ENCODE results near the gene KLF2. TPM values are rescaled to one million over a fixed set of nuclear protein-coding genes. Genes with fewer than 3 reads are reported as not detected.

Gene KLF2
- total RNA-seq, 1 donor from 2014 or later, result 198 TPM

- Histone ChIP-seq H3K36me3 (no peaks in the 10 kb centered on the region), H3K4me1 (peaks cover 21% of the 10 kb centered on the region), H3K9me3 (no peaks in the 10 kb centered on the region), H3K27me3 (no peaks in the 10 kb centered on the region), H3K27ac (peak overlapping the region; percentile 81), H3K4me3 (no peak overlapping the region)
- ATAC-seq (peak; percentile 68), DNase-seq (no peak)
- intact Hi-C loops (cut with DNase I), result no loop called here
- TF ChIP-seq CTCF (IDR thresholded peaks at IDR 0.05), result no peak
These were observed 8.7 kb upstream of the KLF2 start for GRCh38 chr19:16315825-16316505.

DNA sequence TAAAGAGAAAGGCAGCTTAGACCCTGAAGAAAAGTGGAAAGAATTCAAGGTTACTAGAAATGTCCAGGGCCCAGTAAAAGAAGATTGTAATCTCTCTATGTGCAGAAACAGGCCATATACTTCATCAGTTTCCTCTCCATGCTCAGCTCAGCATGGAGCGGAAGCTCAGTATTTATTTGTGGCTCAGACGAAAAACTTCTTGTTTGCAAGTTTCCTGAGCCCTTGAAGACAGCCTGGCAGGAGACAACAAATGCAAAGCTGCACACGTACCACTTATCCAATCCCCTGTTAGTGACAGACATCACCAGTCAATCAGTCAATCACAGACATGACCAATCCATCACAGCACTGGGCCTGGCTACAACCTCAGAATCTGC lies 8.1 kb upstream of the KLF2 start:
- Histone ChIP-seq H3K36me3 (no peaks in the 10 kb centered on the region), H3K27me3 (no peaks in the 10 kb centered on the region), H3K9me3 (no peaks in the 10 kb centered on the region), H3K27ac (peak overlapping the region; percentile 81), H3K4me3 (no peak overlapping the region), H3K4me1 (peaks cover 21% of the 10 kb centered on the region)
- TF ChIP-seq CTCF (IDR thresholded peaks at IDR 0.05), result no peak
- intact Hi-C loops (cut with DNase I), result no loop called here
- DNase-seq (no peak), ATAC-seq (peak; percentile 50)

DNA sequence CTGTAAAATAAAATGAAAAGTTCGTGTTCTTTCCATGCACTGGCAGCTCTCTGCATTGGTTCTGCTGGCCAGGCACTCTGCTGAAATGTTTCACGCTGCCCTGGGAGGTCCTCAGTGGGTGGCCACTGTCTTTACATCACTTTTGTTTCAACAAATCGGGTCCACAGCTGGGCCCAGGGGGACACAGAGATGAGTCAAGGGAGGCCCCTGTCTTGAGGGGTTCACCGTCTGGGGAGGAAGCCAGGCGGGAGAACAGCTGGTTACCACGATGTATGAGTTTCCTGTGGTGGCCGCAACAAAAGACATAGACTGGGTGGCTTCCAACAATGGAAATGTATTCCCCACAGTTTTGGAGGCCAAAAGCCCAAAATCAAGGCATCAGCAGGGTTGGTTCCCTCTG lies 5.1 kb upstream of the KLF2 start:
- H3K27me3 ChIP-seq, result no peaks in the 10 kb centered on the region
- ATAC-seq, result no peak
- H3K4me1 ChIP-seq, result peaks cover 21% of the 10 kb centered on the region
- no peak for TF ChIP-seq CTCF (IDR thresholded peaks at IDR 0.05)
- no peaks in the 10 kb centered on the region for H3K36me3 ChIP-seq
- intact Hi-C loops (cut with DNase I), result no loop called here
- DNase-seq, result no peak
- no peaks in the 10 kb centered on the region for H3K9me3 ChIP-seq
- no peak overlapping the region for H3K4me3 ChIP-seq
- H3K27ac ChIP-seq, result no peak overlapping the region

GRCh38 chr19:16320987-16321386 lies 3.6 kb upstream of the KLF2 start:
- no peak for TF ChIP-seq CTCF (IDR thresholded peaks at IDR 0.05)
- Histone ChIP-seq H3K9me3 (no peaks in the 10 kb centered on the region), H3K4me3 (no peak overlapping the region), H3K27me3 (no peaks in the 10 kb centered on the region), H3K36me3 (no peaks in the 10 kb centered on the region), H3K27ac (no peak overlapping the region), H3K4me1 (peaks cover 13% of the 10 kb centered on the region)
- DNase-seq (no peak), ATAC-seq (no peak)
- intact Hi-C loops (cut with DNase I), result no loop called here

GRCh38 chr19:16325161-16325527 lies 518 bp downstream of the KLF2 start:
- no peaks in the 10 kb centered on the region for H3K9me3 ChIP-seq
- H3K36me3 ChIP-seq, result peaks cover 15% of the 10 kb centered on the region
- TF ChIP-seq CTCF (IDR thresholded peaks at IDR 0.05), result peak; percentile 18
- H3K4me3 ChIP-seq, result peak overlapping the region; percentile 71
- H3K4me1 ChIP-seq, result peaks cover 23% of the 10 kb centered on the region
- ATAC-seq, result peak; percentile 8
- peak overlapping the region; percentile 96 for H3K27ac ChIP-seq
- intact Hi-C loops (cut with DNase I), result no loop called here
- H3K27me3 ChIP-seq, result no peaks in the 10 kb centered on the region
- DNase-seq, result peak; percentile 81
